Measurements from ENCODE around the gene KDM6A. TPM values are rescaled to one million over a fixed set of nuclear protein-coding genes. Genes with fewer than 3 reads are reported as not detected.

KDM6A gene
- total and polyA plus RNA-seq, 9 of the 15 experiments (the other 6 are each of a cell fraction or from before 2014, with no cell fraction given) = 8.4 to 34.3 (median 22.9) TPM

DNA sequence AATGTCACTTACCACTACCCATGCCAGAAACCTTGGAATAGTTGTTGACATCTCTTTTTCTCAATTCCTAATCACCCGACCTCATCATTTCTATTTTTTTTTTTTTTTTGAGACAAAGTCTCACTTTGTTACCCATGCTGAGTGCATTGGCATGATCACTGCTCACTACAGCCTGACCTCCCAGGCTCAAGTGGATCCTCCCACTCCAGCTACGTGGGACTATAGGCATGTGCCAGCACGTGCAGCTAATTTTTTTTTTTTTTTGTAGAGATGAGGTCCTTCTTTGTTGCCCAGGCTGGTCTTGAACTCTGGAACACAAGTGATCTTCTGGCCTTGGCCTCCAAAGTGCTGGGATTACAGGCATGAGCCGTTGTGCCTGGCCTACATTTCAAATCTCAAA is 12.0 kb downstream of the KDM6A start:
- Histone ChIP-seq H3K36me3 (ENCODE audit: control insufficient read depth, insufficient read depth, low read length) (no peaks in the 10 kb centered on the region), H3K27ac (ENCODE audit: extremely low read depth, low read depth, low read length) (no peak overlapping the region), H3K9me1 (ENCODE audit: control insufficient read depth, insufficient read depth, low read length) (peaks cover 3% of the 10 kb centered on the region), H3K79me2 (ENCODE audit: control insufficient read depth, insufficient read depth, low read length) (peaks cover 99% of the 10 kb centered on the region), H3K9me3 (replicated peaks; ENCODE audit: control insufficient read depth, insufficient read depth, low read depth, low read length) (no peaks in the 10 kb centered on the region), H2AFZ (ENCODE audit: low read depth, low read length) (no peak overlapping the region), H3K4me1 (replicated peaks in 1 of 2; ENCODE audit: control insufficient read depth in 2 of 2, insufficient read depth in 2 of 2, low read length in 2 of 2) (peaks cover 2 to 4% of the 10 kb centered on the region in 2 experiments; a peak in 3 of 5 replicates), H3K4me3 (no peak overlapping the region), H3K27me3 (ENCODE audit: control insufficient read depth in 2 of 2, insufficient read depth in 2 of 2, low read length in 2 of 2) (no peaks in the 10 kb centered on the region), H4K20me1 (replicated peaks; ENCODE audit: control insufficient read depth, insufficient read depth, low read length) (peaks cover 24% of the 10 kb centered on the region), H3K9ac (ENCODE audit: insufficient read depth in 1 of 2, low read depth in 2 of 2, low read length in 2 of 2) (no peak overlapping the region), H3K4me2 (ENCODE audit: insufficient read depth, low read length) (no peak overlapping the region)
- WGBS (ENCODE audit: insufficient coverage, low coverage, missing lambda C conversion rate) = 59% methylated on average over 4 of the region's 4 CpGs
- BruUV-seq (replicated peaks) = no TSS peak
- intact Hi-C loops (cut with micrococcal nuclease) = no loop called here
- in situ Hi-C loops (cut with MboI) = no loop called here
- FAIRE-seq (no peak), DNase-seq (ENCODE audit: extremely low read depth in 1 of 4, low spot score in 3 of 4) (no peak), ATAC-seq (no peak)
- CTCF ChIA-PET (ENCODE audit: low intra/inter-chr PET ratio) = no interaction called here
- POLR2A ChIA-PET = interaction anchor here (1.8 kb wide), 1 partner anchor 9 kb away, joined by 4 read pairs; no protein-coding TSS in a partner anchor
- TF ChIP-seq RBM22 (IDR thresholded peaks at IDR 0.05; ENCODE audit: low read depth, low read length, poor library complexity, severe bottlenecking) = no peak
- TF ChIP-seq GABPA (tag; conservative IDR thresholded peaks at IDR 0.05; ENCODE audit: low read depth) = no peak
- TF ChIP-seq, protein P1, sequence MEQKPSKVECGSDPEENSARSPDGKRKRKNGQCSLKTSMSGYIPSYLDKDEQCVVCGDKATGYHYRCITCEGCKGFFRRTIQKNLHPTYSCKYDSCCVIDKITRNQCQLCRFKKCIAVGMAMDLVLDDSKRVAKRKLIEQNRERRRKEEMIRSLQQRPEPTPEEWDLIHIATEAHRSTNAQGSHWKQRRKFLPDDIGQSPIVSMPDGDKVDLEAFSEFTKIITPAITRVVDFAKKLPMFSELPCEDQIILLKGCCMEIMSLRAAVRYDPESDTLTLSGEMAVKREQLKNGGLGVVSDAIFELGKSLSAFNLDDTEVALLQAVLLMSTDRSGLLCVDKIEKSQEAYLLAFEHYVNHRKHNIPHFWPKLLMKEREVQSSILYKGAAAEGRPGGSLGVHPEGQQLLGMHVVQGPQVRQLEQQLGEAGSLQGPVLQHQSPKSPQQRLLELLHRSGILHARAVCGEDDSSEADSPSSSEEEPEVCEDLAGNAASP (IDR thresholded peaks at IDR 0.05) = no peak
- TF ChIP-seq FOXM1 (IDR thresholded peaks at IDR 0.05; ENCODE audit: low read depth) = no peak
- no peak for TF ChIP-seq FOXM1 (CRISPR knock-in tag; IDR thresholded peaks at IDR 0.05; ENCODE audit: low read depth)
- TF ChIP-seq TCF3 (CRISPR knock-in tag; IDR thresholded peaks at IDR 0.05) = no peak
- TF ChIP-seq CCAR2 (IDR thresholded peaks at IDR 0.05; ENCODE audit: low read depth, low read length) = no peak
- no peak for TF ChIP-seq ERF (CRISPR knock-in tag; IDR thresholded peaks at IDR 0.05)
- TF ChIP-seq TRIM24 (IDR thresholded peaks at IDR 0.05) = no peak
- TF ChIP-seq, protein P2, sequence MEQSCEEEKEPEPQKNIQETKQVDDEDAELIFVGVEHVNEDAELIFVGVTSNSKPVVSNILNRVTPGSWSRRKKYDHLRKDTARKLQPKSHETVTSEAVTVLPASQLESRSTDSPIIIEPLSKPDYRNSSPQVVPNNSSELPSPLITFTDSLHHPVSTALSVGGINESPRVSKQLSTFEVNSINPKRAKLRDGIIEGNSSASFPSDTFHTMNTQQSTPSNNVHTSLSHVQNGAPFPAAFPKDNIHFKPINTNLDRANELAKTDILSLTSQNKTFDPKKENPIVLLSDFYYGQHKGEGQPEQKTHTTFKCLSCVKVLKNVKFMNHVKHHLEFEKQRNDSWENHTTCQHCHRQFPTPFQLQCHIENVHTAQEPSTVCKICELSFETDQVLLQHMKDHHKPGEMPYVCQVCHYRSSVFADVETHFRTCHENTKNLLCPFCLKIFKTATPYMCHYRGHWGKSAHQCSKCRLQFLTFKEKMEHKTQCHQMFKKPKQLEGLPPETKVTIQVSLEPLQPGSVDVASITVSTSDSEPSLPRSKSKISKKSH (CRISPR knock-in tag; IDR thresholded peaks at IDR 0.05) = no peak
- TF ChIP-seq, protein P3, sequence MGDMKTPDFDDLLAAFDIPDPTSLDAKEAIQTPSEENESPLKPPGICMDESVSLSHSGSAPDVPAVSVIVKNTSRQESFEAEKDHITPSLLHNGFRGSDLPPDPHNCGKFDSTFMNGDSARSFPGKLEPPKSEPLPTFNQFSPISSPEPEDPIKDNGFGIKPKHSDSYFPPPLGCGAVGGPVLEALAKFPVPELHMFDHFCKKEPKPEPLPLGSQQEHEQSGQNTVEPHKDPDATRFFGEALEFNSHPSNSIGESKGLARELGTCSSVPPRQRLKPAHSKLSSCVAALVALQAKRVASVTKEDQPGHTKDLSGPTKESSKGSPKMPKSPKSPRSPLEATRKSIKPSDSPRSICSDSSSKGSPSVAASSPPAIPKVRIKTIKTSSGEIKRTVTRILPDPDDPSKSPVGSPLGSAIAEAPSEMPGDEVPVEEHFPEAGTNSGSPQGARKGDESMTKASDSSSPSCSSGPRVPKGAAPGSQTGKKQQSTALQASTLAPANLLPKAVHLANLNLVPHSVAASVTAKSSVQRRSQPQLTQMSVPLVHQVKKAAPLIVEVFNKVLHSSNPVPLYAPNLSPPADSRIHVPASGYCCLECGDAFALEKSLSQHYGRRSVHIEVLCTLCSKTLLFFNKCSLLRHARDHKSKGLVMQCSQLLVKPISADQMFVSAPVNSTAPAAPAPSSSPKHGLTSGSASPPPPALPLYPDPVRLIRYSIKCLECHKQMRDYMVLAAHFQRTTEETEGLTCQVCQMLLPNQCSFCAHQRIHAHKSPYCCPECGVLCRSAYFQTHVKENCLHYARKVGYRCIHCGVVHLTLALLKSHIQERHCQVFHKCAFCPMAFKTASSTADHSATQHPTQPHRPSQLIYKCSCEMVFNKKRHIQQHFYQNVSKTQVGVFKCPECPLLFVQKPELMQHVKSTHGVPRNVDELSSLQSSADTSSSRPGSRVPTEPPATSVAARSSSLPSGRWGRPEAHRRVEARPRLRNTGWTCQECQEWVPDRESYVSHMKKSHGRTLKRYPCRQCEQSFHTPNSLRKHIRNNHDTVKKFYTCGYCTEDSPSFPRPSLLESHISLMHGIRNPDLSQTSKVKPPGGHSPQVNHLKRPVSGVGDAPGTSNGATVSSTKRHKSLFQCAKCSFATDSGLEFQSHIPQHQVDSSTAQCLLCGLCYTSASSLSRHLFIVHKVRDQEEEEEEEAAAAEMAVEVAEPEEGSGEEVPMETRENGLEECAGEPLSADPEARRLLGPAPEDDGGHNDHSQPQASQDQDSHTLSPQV (IDR thresholded peaks at IDR 0.05) = no peak
- no peak for TF ChIP-seq ZNF140 (CRISPR knock-in tag; IDR thresholded peaks at IDR 0.05)
- TF ChIP-seq WHSC1 (IDR thresholded peaks at IDR 0.05; ENCODE audit: low read length) = no peak
- no peak for TF ChIP-seq TEAD4 (IDR thresholded peaks at IDR 0.05; ENCODE audit: low read length)
- no peak for TF ChIP-seq TEAD4 (CRISPR knock-in tag; IDR thresholded peaks at IDR 0.05; ENCODE audit: borderline replicate concordance)
- TF ChIP-seq ZNF561 (CRISPR knock-in tag; conservative IDR thresholded peaks at IDR 0.05) = no peak
